ENCODE measurements around the gene CENPL. TPM values are rescaled to one million over a fixed set of nuclear protein-coding genes. Genes with fewer than 3 reads are reported as not detected.
A peak's percentile ranks its signal among the peaks of the same experiment; 100 is the strongest.

CENPL gene, protein sequence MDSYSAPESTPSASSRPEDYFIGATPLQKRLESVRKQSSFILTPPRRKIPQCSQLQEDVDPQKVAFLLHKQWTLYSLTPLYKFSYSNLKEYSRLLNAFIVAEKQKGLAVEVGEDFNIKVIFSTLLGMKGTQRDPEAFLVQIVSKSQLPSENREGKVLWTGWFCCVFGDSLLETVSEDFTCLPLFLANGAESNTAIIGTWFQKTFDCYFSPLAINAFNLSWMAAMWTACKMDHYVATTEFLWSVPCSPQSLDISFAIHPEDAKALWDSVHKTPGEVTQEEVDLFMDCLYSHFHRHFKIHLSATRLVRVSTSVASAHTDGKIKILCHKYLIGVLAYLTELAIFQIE
- 8.0 and 12.1 TPM in 2 replicates for total RNA-seq

DNA sequence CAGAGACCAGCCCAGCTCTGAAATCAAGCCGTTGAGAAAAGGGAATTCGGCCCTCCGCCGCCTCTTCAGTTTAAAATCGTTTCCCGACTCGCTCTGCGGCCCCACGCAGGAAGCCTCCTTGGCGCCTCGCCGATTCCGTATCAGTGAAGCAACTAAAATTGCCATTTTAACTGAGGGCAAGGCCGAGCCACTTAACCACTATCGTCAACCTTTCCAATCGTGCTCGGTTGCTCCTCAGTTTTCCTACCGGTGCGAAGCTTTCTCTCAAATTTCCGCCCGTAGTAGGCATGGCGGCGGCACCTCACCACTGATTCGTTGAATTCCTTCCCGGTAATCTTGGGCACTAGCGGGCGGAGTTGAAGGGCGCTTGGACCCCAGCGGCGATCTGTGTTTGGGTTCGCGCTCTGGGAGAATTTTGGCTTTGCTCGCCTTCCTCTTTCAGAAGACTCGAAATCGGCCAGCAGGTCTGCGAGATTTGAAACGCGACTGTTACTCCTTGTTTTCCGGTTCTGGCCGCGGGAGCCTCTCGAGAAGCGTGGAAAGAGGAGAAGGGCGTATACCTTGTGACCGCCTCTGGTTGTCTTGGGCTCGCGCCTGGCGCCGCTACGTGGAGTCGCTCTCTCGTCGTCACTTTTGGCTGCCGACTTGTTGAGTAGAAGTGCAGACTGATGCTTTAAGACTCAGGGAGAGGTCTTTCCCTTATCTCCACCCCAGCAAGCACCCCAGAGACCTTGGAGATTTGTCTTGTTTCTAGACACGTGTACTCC, at the start of gene CENPL, which contains the start of gene DARS2:
Gene CENPL, minus strand, starts transcription at position 569 of the 767 bp plus-strand sequence. CDS start 13,584 bp downstream, outside the sequence.
Gene DARS2, plus strand, starts transcription at position 359 of the 767 bp plus-strand sequence. CDS start 557 bp downstream, outside the sequence.
- H3K36me3 ChIP-seq (ENCODE audit: insufficient read depth, low read length): no peaks in the 10 kb centered on the region
- TF ChIP-seq, protein P1, sequence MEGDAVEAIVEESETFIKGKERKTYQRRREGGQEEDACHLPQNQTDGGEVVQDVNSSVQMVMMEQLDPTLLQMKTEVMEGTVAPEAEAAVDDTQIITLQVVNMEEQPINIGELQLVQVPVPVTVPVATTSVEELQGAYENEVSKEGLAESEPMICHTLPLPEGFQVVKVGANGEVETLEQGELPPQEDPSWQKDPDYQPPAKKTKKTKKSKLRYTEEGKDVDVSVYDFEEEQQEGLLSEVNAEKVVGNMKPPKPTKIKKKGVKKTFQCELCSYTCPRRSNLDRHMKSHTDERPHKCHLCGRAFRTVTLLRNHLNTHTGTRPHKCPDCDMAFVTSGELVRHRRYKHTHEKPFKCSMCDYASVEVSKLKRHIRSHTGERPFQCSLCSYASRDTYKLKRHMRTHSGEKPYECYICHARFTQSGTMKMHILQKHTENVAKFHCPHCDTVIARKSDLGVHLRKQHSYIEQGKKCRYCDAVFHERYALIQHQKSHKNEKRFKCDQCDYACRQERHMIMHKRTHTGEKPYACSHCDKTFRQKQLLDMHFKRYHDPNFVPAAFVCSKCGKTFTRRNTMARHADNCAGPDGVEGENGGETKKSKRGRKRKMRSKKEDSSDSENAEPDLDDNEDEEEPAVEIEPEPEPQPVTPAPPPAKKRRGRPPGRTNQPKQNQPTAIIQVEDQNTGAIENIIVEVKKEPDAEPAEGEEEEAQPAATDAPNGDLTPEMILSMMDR (IDR thresholded peaks at IDR 0.05; ENCODE audit: extremely low read depth, low read depth, low read length): no peak
- H2AFZ ChIP-seq (ENCODE audit: low read length): peak within 1 kb of the TSS; percentile 97
- H3K4me3 ChIP-seq (ENCODE audit: insufficient read depth, low read length): peak within 1 kb of the TSS; percentile 91
- H4K20me1 ChIP-seq (ENCODE audit: insufficient read depth, low read length): no peaks in the 10 kb centered on the region
- no peaks in the 10 kb centered on the region for H3K9me3 ChIP-seq (ENCODE audit: low read depth, low read length)
- peak within 1 kb of the TSS; percentile 95 for H3K4me2 ChIP-seq (ENCODE audit: insufficient read depth, low read length)
- H3K4me1 ChIP-seq (ENCODE audit: insufficient read depth, low read length): peaks cover 13% of the 10 kb centered on the region
- peak; percentile 94 for DNase-seq (ENCODE audit: insufficient read length, low spot score, missing footprints)
- peaks cover 45% of the 10 kb centered on the region for H3K79me2 ChIP-seq (ENCODE audit: insufficient read depth, low read length)
- H3K27ac ChIP-seq (ENCODE audit: low read depth, low read length): peak within 1 kb of the TSS; percentile 94
- no peaks in the 10 kb centered on the region for H3K27me3 ChIP-seq (ENCODE audit: insufficient read depth, low read length)

DNA sequence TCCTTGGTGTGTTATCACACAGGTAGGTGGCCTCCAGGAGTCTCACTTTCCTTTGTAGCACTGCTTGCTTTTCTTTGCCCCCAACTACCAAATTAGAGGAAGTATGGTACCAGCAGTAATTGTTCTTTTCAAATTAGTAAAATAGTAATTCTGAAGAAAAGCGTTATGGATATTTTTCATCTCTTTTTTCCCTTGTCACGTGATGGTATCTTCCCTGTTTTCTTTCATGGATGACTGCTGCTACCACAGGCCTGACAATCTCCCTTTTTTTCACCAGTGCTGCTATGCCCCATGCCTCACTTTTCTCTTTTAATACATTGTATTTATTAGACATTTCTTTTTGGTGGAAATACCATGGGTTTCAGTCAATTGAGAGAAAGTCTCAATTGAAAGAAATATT, 46.8 kb upstream of the CENPL start:
- no peak overlapping the region for H2AFZ ChIP-seq (ENCODE audit: low read length)
- H3K4me3 ChIP-seq (ENCODE audit: insufficient read depth, low read length): no peak overlapping the region
- TF ChIP-seq, protein P1 (IDR thresholded peaks at IDR 0.05; ENCODE audit: extremely low read depth, low read depth, low read length): no peak
- H3K36me3 ChIP-seq (ENCODE audit: insufficient read depth, low read length): peaks cover 31% of the 10 kb centered on the region
- no peak overlapping the region for H3K27ac ChIP-seq (ENCODE audit: low read depth, low read length)
- no peak overlapping the region for H3K4me2 ChIP-seq (ENCODE audit: insufficient read depth, low read length)
- H3K79me2 ChIP-seq (ENCODE audit: insufficient read depth, low read length): peaks cover 23% of the 10 kb centered on the region
- H3K9me3 ChIP-seq (ENCODE audit: low read depth, low read length): no peaks in the 10 kb centered on the region
- H4K20me1 ChIP-seq (ENCODE audit: insufficient read depth, low read length): peaks cover 12% of the 10 kb centered on the region
- no peaks in the 10 kb centered on the region for H3K27me3 ChIP-seq (ENCODE audit: insufficient read depth, low read length)
- peaks cover 4% of the 10 kb centered on the region for H3K4me1 ChIP-seq (ENCODE audit: insufficient read depth, low read length)
- DNase-seq (ENCODE audit: insufficient read length, low spot score, missing footprints): no peak

DNA sequence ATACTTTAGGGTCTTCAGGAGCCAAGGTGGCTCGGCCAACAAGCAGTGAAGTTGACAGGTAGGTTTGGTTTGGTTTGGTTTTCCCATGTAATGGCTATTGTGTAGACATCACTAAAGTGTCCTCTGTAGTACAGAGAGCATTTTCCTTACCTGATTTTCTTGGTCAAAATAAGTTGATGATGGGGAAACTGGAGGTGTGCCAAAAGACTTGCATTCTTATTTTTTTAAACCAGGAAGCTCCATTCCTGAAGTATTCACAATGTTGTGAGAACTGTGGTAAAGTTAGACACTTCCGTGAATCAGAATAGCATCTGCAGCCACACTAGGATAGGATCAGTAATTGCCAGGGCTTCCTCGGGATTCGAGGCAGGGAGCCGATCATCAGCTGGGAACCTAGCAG, 46.4 kb upstream of the CENPL start:
- H4K20me1 ChIP-seq (ENCODE audit: insufficient read depth, low read length): peaks cover 16% of the 10 kb centered on the region
- no peak overlapping the region for H2AFZ ChIP-seq (ENCODE audit: low read length)
- no peaks in the 10 kb centered on the region for H3K27me3 ChIP-seq (ENCODE audit: insufficient read depth, low read length)
- H3K4me1 ChIP-seq (ENCODE audit: insufficient read depth, low read length): peaks cover 8% of the 10 kb centered on the region
- H3K4me2 ChIP-seq (ENCODE audit: insufficient read depth, low read length): no peak overlapping the region
- H3K79me2 ChIP-seq (ENCODE audit: insufficient read depth, low read length): peaks cover 27% of the 10 kb centered on the region
- no peak overlapping the region for H3K27ac ChIP-seq (ENCODE audit: low read depth, low read length)
- no peaks in the 10 kb centered on the region for H3K9me3 ChIP-seq (ENCODE audit: low read depth, low read length)
- no peak for DNase-seq (ENCODE audit: insufficient read length, low spot score, missing footprints)
- peaks cover 32% of the 10 kb centered on the region for H3K36me3 ChIP-seq (ENCODE audit: insufficient read depth, low read length)
- H3K4me3 ChIP-seq (ENCODE audit: insufficient read depth, low read length): no peak overlapping the region
- TF ChIP-seq, protein P1 (IDR thresholded peaks at IDR 0.05; ENCODE audit: extremely low read depth, low read depth, low read length): no peak
